Stimulated activated naive CD4-positive, alpha-beta T cell (primary cell): Measurements from ENCODE around the gene SLC6A6.
"Not testable (repeated sequence)": the region's sequence is repeated elsewhere in the genome, so short reads cannot be mapped to it uniquely, and the experiment has no call there.

Experiments
- DNase-seq, 6 experiments: peaks; one replicate each; lab custom pipeline; 2025; lab: John Stamatoyannopoulos, UW

The SLC6A6 gene

DNA sequence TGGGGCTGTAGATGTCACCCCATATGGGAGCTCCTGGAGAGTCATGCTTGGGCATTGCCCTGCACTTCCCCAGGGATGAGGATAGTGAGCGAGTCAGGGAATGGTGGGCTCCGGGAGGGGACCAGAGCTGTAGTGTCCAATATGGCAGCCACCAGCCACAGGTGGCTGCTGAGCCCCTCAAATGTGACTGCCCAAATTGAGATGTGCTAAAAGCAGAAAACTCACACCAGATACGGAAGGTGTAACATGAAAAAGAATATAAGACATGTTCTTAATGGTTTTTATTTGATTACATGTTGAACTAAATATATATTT lies 106.1 kb downstream of the SLC6A6 start:
- no peak for DNase-seq

DNA sequence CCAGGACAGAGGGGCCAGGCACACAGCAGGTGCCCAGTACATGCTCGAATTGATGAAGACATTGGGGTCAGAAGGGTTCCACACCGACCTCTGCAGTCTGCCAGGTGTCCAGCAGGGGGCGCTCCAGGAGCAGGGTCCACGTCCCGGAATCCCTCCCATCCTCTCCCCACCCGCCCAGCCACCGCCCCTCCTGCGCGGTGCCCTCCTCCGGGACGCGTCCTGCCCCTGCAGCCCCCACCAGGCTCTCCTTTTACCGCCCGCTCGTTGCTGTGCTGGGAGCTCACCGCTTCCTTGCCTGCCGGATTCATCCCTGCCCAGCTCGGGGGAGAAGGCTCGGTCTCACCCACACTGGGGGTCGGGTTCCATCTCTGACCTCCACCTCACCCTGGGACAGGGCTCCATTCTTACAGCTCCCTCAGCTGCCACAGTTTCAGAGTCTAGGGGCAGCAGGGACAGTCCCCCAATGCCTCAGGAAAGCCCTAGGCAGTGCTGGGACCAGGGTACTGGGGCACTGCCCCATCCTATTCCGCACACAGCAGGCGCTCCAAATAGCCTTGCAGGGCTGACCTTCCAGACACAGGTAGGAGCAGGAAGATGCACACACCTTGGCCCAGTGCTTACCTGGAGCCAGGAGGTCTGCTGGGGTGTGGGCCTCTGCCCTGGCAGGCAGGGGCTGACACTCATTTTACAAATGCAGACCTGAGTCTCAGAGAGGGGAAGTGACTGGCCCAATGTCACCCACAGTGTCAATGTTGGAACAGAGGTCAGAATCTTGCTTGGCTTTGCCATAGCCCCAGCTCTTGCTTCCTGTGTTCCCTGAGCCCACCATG lies 106.8 kb downstream of the SLC6A6 start:
- peak in 5 of 6 experiments; percentile 35 to 52 (median 48) for DNase-seq

DNA sequence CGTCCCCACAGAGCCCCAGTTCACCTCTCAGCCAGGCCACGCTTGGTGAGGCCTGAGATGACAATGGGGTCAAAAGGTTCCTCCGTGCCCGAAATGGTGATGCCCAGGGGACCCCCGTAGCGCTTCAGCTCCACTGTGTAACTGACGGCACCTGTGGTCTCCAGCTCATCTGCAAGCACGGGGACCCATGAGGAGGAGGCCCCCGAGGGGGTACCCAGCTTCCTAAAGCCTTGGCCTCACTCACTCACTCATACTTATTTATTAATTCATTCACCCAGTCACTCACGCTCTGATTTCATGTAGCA lies 107.3 kb downstream of the SLC6A6 start:
- no peak for DNase-seq

DNA sequence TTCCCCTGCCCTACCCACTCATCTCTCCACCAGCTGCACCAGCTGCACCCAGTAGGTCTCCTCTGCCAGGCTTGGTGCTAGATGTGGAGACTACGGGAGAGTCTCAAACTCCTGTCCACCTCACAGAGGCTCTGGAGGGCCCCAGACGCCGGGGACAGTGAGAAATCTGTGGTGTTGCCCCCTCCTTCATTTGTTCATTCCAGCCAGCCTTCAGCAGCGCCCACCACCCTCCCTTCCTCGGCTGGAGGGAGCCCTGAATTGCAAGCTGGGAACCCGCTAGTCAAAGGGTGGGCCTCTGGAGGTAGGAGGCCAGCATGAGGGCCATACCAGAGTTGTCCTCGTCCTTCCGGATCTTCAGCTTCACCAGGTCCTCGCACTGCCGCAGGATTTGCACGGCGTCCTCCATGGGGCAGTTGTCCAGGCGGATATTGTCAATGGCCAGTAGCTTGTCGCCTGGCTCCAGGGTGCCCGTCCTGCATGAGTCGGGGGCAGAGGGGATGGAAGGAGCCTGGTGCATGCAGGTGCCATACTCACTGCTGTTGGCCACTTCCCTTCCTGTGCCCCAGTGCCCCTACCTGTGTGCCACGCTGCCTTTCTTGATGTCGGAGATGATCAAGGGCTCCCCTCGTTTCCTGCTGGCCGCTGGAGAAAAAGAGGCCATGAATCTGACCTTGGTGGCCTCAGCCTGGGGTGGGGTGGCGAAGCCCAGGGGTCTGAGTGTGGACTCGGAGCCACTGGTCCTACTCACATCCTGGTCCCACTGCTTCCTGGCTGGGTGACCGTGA lies 108.6 kb downstream of the SLC6A6 start:
- no peak for DNase-seq

DNA sequence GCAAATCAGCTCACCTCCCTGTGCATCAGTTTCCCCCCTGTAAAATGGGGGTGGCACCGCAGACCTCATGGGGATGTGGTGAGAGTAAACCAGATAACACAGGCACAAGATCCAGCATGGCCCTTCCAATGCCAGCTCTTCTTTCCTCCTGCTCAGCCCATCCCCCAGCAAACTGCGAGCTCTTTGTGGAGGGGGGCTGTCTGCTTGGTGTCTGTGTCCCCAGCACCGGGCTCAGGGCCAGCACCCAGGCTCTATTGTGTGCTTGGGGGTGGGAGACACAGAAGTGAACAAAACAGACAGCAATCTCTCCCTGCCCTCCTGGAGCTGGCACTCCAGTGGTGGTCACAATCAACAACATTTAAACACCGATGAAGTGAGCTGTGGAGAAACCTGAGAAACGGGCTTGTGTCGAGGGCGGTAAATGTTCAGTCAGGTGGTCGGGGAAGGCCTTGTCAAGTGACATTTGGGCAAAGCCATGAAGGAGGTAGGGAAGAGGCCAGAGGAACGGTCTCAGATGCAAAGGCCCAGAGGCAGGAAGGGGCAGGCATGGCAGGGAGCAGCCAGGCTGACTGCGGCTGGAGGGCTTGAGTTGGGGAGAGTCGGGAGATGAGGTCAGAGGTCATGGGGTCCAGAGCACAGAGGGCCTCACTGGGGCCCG lies 109.3 kb downstream of the SLC6A6 start:
- DNase-seq = no peak

DNA sequence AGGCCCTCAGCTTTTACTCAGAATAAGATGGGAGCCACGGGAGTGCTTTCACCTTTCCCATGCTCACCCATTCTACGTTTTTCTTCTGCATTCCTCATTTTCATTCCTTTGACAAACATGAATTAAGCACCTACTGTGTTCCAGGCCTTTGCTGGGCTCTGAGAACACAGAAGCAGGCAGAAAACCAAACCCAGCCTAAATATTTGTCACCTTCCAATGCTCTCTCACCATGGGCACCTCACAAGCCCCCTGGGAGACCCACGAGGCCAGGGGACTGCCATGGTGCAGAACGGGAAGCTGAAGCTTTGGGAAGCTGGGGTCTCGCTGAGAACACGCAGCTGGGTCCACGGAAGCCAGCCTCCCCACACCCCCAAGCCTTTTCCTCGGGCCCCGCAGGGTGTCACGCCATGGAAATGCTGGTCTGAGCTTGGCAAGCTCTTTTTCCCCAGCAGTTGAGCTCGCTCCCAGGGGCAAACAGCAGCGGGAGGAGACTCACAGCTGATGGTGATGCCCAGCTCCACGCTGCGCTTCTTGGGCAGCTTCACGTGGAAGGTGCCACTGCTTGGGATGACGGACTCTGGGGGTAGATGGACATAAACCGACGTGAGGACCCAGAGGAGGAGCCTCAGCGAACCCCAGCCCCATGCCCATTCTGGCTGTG lies 110.0 kb downstream of the SLC6A6 start:
- DNase-seq = no peak

DNA sequence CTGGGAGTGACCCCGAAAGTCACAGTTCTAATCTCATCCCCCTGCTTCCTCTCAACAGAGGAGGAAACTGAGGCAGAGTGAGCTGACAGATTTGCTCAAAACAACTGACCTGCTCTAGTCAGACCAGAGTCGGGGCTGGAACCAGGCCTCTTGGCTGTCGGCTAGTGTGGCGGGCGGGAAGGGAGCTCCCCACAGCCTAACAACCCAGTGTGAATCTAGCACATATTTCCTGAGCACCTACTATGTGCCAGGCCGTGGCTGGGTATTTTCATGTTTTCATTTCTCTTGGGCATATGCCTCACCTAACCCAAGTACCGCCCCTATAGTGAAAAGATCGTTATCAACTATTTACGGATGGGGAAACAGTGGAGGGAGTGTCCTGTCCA lies 110.5 kb downstream of the SLC6A6 start:
- no peak for DNase-seq

DNA sequence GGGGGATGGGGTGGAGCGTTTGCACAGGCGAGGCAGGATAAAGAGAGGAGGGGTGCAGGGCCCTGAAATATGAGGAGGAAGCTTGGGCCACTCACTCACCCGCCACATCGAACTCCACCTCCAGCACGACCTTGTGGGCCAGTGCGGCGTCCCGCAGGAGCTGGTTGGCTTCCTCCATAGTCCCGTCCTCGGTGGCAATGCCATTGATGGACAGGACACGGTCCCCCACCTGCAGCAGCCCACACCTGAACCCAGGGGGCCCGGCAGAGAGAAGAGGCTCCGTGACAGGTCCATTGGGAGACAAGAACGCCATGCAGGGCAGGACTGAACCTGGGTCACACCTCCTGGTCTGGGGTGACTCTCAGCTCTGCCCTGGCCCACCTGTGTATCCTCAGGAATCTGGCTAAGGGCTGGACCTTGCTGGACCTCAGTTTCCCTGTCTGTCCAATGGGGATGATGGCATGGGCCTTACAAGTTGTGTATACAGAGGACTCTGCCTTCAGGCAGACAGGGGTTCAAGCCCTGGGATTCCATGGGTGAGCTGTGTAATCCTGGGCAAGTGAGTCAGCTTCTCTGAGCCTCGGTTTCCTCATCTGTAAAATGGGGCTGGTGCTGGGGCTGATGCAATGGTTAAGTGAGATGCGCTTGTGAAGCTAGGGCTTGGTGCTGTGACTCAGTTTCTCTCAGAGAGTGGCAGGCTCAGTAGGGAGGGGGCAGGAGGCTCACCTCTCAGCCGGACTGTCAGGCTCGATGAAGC lies 111.3 kb downstream of the SLC6A6 start:
- no peak for DNase-seq

DNA sequence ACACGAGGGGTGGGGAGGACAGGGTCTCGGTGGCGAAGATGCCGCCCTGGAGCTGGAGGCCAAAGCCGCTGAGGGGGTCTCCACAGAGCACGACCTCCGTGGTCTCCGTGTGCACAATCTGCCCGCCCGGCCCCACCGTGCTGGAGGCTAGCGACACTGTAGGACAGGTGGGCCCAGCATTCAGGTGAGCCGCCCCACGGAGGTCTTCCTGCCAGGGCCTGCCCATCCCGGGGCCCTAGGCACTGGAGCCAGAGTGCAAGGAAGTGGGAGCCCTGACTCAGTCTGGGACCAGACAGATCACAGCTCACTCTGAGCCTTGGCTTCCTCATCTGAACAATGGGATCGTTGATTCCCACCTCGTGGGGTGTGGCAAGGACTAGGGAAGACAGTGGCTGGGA lies 111.9 kb downstream of the SLC6A6 start:
- DNase-seq = no peak

DNA sequence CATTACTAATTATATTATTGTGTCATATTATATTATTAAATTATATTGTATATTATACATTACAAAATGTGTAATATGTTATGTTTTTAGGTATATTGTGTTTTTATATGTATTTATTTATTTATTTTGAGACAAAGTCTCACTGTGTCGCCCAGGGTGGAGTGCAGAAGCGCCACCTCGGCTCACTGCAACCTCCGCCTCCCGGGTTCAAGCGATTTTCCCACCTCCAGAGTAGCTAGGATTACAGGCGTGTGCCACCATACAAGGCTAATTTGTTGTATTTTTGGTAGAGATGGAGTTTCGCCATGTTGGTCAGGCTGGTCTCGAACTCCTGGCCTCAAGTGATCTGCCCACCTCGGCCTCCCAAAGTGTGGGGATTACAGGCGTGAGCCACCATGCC lies 113.1 kb downstream of the SLC6A6 start:
- not testable (repeated sequence) for DNase-seq

DNA sequence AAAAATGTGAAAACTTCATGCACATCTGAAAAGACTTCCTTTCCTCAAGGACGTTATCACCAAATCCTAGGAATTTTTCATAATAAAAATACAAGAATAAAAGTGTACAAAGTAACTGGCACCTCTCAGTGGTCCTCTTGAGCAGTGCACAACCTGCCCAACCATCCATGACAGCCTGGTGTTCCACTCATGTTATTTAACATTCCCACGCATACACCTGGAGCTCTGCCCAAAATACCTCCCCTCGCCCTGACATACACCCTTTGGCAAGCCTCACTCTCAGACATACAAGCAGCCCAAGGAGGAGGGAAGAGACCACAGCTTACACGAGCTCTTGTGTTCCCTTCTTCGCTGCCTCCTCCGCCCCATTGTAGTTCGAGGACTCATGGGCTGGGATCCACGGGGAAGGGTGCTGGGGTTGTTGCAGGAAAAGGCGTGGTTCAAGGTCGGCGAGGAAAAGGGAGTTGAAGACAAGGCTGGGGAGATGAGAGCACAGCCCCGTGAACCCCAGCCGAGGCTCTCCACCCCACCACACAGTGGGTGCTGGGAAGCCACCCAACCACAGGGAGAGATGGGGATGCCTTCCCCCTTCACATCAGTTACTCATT lies 114.4 kb downstream of the SLC6A6 start:
- no peak for DNase-seq

DNA sequence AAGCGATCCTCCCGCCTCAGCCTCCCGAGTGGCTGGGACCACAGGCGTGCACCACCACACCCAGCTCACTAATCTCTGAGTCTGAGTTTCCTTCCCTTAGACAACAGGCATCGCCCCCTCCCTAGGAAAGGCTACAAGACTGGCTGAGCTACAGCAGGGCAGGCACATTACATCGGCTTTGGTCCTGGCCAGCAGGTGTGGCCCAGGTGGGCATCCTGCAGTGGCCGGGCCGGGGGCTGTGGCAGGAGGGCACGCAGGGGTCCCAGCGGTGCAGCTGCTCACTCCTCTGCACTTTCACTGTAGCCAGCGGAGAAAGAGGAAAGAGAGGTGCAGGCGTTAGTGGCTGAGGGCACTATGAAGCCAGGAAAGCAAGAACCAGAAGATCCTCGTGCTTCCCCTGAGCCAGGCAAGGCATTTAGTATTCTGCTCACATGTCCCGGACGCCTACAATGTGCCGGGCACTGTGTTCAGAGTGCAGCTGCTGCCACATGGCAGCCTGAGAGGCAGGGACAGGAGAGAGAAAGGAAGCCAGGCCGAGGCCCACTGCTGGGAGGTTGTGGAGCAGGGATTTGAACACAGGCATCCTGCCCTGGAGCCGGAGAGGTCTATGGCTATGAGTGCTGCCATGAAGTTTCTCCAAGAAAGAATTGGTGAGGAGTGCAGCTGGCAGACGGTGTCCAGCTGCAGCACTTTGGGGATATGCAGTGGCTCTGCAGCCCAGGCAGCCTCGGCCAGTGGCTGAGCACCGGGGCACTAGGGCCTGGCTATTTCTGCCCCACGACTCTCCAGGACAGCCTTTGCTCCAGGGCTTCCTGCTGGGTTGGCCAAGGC lies 115.4 kb downstream of the SLC6A6 start:
- DNase-seq = no peak

DNA sequence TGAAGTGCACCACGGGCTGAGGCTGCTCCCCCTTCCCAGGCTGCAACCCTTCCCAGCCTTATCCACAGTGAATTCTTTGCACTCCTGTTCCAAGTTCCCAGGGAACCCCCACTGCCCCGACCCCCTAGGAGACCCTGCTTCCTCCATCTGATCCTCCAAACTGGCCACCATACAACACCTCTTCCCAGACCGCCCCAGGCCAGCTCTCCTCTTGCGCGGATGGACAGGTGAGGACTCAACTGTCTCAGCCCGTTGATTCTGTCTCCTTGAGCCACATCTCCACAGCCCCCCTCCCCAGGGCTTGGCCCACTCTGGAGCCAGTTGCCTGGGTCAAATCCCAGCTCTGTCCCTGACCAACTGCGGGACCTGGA lies 116.0 kb downstream of the SLC6A6 start:
- no peak for DNase-seq

DNA sequence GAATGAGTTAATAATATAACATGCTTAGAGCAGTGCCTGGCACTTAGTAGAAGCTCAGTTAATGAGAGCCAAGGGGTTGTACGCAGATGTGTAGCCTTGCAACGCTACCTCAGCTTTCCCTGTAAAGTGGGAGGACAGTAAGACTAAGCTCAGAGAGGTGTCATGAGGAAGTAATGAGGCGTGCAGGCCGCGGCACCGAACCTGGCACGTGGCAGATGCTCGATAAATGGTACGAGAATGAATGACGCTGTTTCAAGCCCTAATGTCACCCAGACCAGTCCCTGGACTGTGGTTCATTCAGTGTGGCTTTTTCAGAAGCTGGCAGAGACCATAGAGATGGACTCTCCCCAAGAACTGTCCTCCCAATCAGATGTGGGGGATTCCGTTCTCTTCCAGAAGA lies 116.5 kb downstream of the SLC6A6 start:
- no peak for DNase-seq

DNA sequence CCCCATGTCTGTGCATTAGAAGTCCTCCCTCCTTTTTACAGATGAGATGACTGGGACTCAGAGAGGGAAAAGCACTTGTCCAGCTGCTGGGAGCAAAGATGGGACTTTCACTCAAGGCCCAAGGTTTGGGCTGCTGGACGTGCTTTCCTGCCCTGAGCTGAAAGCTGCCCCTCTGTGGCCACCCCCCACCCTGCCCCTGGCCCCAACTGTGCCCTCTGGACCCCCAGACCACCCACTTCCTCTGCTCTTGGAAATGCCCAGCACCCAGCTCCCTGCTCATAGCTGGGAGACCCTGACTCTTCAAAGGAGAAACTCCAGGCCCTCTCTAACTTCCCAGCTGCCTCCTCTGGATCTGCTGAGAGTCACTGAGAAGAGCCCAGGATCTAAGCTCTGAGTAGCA lies 117.0 kb downstream of the SLC6A6 start:
- no peak for DNase-seq

DNA sequence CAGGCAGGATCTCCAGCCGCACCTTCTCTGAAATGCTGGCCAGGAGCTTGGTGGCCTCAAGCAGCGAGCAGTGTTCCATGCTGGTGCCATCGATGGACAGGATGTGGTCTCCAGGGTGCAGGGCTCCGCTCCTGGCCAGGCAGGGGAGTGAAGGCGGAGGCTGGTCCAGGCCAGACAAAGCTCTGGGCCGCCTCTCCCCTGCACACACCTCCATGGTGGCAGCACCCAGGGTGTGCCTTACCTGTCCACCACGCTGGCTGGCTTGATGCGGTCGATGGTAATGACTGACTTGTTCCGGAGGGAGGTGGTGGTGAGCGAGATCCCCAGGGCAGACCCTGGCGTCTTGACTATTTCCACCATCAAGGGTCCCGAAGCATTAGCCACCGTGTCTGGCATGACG lies 117.7 kb downstream of the SLC6A6 start:
- DNase-seq = no peak

DNA sequence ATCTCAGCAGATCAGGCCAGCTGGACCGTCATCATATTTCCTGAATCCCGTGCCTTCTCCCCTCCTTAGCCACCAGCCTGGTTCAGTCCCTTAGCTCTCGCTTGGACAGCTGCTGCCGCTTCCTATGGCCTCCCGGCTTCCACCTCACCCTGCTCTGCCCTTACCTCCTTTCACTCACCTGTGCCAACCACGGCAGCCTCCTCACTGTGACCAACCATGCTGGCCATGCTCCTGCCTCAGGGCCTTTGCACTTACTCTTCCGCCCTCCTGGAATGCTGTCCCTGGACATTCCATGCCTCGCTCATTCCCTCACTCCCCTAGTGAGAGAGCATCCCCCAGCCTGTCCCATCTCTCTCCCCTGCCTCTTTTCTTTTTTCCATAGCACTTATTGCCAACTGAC lies 118.6 kb downstream of the SLC6A6 start:
- DNase-seq = no peak

DNA sequence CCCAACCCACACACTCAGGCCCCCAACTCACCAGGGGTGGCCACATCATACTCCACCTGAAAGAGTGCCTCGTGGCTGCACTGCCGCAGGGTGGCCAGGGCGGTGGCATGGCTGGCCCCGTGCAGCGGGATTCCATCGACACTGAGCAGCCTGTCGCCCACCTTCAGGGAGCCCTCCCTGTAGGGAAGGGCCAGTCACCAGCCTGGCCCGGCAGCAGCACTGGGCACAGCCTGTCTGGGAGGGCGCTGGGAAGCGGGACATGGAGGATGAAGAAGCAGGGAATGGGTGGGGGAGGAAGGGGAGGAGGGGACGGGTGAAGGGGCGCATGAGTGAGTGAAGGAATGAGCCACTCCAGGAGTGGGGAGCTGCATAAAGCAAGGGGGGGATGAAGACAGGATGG lies 119.2 kb downstream of the SLC6A6 start:
- no peak for DNase-seq

DNA sequence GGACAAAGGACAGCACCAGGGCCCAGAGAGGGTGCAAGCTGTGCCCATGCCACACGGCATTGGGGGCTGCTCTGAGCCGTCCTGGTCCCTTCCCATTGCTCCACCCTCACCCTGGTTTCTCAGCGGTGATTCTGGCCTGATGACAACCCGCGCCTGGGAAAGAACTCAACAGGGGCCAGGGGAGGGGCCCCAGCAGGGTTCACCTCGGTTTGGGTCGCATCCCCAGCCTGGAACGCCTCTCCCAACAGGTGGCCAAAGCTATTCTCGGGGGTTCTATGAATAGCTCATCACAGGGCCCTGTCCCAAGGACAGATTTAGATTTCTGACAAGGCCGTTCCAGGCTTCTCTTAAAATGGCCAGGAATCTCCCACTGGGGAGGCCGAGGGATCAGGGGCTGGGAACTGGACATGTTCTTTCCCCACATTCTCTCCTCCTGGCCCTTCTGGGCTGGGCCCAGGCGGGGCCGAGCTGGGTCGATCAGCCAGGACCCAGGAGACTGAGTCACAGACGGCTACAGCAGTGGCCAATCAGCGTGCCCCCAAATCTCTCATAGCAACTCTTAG lies 119.8 kb downstream of the SLC6A6 start:
- DNase-seq = no peak

DNA sequence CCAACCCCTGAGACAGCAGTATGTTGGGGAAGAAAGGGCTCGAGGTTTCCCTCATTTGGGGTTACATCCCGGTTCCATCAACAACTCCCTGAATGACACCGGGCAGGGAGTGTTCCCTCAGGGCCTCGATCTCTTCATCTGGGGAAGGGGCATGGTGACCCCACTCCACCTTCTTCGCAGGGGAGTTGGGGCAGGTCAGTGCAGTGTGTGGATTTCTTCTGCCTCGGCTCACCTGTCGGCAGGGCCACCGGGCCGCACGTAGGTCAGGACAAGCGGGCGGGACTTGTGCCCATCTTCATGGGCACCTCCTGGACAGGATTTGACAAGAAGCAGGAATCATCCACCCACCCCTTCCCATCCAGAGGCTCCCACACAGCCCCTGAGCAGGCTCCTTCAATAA lies 120.4 kb downstream of the SLC6A6 start:
- DNase-seq = no peak
